GM19324 (cell line): ENCODE results near the gene KLHL20.
"Not testable (repeated sequence)": the region's sequence is repeated elsewhere in the genome, so short reads cannot be mapped to it uniquely, and the experiment has no call there.

Experiments
- ATAC-seq: cut with Tn5 transposase; IDR thresholded peaks from one replicate; pipeline ENCODE4 v1.9.1; 2021; ENCODE audit warnings: mild to moderate bottlenecking, moderate library complexity; ENCODE audit not compliant: unreplicated experiment, low FRiP score

KLHL20 gene

DNA sequence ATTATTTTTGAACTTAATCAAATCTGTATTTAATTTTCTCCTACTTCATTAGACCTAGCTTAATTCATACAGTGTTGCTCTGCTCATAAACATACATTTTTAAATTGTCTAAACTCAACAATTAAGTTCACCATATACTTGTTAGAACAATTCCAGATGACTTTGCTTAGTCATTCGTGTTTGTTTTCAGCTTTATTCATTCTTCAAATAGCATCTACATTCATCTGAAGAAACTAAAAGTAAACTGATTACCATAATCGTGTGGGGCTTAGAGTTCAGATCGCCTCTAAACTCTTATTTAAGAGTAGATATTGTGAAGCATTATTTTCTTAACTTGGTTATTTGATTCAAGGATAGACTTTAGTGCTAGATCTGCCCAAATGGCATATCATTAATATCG, 34.4 kb downstream of the KLHL20 start:
- ATAC-seq, result no peak

DNA sequence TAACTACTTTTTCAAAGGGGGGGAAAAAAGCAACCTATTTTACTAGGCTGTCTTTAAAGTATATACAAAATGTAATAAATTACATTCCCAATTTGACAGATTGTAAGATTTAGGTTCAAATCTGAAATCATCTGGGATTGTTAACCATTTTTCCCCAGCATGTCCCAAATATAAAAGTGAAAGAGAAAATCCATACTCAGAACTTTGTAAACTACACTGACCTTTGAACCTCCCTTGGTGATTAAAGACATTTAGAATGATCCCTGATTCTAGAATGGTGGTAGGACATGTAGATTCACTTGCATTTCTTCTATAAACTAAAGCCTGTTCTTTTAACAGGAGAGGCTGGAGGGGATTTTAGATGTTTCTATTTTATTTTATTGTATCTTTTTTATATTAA, 39.0 kb downstream of the KLHL20 start:
- ATAC-seq, result no peak

DNA sequence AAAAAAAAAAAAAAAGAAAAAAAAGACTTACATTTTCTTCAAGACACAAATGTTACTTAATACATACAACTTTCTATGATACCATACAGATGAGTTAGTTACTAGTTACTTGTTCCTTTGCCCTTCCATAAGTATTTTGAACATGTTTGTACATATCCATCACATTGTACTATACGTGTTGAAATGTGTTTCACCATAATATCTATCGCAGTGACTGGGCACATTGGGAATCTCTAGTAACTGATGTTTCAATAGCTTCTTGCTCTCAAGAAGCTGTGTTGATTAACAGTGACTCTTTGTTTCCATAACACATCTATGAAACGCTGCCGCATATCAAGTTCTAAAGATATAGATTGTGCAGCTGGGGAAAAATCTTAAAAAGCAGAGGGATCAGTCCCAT, 42.9 kb downstream of the KLHL20 start:
- no peak for ATAC-seq

DNA sequence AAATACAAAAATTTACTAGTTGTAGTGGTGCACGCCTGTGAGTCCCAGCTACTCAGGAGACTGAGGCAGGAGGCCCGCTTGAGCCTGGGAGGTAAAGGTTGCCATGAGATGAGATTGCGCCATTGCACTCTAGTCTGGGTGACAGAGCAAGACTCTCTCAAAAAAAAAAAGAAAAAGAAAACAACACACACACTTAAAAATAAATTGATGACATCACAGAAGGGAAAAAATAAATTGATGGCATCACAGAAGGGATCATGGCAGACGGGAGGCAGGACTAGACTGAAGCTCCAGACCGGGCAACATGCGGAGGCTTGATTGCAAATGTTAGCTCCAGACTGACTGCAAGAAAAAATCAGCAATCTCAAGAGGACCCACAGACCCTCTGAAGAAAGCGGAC, 43.3 kb downstream of the KLHL20 start:
- ATAC-seq, result no peak

DNA sequence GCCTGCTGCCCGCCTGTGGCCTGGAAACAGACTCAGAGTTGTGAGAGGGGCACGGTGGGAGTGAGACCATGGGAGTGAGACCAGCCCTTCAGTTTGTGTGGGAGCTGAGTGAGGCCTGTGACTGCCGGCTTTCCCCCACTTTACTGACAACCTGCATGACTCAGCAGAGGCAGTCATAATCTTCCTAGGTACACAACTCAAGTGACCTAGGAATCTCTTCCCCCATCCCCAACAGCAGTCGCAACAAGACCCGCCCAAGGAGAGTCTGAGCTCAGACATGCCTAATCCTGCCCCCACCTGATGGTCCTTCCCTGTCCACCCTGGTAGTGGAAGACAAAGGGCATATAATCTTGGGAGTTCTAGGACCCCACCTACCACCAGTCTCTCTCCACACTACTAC, 44.2 kb downstream of the KLHL20 start:
- no peak for ATAC-seq

DNA sequence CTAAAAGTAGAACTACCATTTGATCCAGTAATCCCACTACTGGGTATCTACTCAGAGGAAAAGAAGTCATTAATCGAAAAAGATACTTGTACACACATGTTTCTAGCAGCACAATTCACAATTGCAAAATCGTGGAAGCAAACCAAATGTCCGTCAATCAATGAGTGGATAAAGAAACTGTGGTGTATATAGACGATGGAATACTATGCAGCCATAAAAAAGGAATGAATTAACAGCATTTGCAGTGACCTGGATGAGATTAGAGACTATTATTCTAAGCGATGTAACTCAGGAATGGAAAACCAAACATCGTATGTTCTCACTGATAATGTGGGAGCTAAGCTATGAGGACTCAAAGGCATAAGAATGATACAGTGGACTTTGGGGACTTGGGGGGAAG, 49.5 kb downstream of the KLHL20 start:
- ATAC-seq, result not testable (repeated sequence)

DNA sequence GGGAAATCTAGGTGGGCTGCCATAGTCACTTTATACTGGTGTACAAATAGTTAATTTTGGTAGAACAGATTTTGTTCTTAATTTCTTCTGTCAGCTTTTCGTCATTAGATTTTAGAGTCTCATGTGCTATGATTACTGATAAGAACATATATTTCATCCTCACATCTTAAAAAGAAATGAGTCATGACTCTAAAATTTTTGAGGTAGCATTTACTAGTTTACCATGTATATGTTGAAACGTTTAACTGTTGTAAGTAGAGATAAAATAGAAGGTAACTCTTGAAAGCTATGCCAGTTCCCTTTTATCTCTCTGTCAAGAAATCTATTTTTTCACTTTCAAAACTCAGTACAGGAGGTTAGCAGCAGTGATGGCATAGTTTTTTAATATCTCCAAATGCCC, 53.4 kb downstream of the KLHL20 start:
- no peak for ATAC-seq

DNA sequence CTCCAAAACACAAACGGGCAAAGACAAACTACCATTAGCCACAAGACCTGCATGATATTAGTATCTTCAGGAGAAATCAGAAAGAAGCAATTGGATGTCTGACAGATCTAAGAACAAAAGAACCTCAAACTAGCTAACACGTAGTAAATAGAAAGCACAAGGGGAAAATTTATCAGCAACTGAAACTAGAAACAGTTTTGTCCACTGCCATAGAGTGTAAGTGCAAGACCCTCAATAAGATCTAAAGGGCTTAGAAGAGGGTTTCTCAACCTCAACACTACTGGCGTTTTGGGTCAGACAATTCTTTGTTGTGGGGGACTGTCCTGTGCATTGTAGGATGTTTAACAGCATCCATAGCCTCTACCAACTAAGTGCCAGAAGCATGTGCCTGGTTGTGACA, 54.0 kb downstream of the KLHL20 start:
- no peak for ATAC-seq

DNA sequence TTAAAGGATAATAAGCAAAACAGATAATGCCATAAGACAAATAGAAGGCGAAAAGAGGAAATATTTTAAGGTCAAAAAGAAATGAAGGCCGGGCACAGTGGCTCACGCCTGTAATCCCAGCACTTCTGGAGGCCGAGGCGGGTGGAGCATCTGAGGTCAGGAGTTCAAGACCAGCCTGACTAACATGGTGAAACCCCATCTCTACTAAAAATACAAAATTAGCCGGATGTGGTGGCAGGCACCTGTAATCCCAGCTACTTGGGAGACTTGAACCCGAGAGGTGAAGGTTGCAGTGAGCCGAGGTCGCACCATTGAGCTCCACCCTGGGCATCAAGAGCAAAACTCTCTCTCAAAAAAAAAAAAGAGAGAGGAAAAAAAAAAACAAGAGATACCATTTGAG, 55.5 kb downstream of the KLHL20 start:
- not testable (repeated sequence) for ATAC-seq

DNA sequence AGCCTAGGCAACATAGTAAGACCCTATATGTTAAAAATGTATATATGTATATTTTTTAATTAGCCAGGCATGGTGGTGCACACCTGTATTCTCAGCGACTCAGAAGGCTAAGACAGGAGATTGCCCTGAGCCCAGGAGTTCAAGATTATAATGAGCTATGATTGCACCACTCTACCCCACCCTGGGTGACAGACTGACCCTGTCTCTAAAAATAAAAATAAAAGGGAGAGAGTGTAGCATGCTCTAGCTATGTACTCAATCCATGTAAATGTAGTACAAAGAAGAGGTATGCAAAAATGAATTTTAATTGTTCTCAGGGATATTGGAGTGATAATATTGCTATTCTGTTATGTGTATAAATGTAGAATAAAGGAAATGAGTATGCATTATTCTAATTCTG, 56.8 kb downstream of the KLHL20 start:
- ATAC-seq, result no peak

DNA sequence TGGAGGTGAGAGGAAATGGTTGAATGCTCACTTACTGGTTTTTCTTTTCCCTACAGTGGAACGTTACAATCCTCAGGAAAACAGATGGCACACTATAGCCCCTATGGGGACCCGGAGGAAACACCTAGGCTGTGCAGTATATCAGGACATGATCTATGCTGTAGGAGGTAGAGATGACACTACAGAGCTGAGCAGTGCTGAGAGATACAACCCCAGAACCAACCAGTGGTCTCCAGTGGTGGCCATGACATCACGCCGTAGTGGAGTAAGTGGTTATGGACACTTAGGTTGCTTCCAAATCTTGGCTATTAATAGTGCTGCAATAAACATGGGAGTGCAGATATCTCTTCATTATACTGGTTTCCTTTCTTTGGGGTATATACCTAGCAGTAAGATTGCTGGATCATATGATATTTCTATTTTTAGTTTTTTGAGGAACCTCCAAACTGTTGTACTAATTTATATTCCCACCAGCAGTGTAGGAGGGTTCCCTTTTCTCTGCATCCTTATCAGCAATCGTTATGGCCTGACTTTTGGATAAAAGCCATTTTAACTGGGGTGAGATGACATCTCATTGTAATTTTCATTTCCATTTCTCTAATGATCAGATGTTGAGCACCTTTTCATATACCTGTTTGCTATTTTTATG, 60.9 kb downstream of the KLHL20 start:
- ATAC-seq, result no peak

DNA sequence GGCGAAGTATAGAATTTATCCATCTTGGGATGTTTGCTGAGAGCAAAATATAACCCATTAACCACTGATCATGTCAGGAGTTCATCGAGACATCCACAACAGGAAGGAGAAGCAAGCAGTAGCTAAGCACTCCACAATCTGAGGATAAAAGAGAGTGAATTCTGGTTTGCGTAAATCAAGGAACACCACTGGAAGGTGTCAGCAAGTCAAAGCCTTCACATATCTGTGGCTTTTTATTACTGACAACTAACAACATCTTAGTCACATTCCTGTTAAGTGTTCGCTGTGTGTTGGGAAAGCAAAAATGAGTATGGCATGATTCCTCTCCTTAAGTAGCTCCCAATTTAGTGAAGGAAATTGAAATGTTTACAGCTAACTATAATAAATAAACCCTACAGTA, 65.2 kb downstream of the KLHL20 start:
- ATAC-seq, result no peak

DNA sequence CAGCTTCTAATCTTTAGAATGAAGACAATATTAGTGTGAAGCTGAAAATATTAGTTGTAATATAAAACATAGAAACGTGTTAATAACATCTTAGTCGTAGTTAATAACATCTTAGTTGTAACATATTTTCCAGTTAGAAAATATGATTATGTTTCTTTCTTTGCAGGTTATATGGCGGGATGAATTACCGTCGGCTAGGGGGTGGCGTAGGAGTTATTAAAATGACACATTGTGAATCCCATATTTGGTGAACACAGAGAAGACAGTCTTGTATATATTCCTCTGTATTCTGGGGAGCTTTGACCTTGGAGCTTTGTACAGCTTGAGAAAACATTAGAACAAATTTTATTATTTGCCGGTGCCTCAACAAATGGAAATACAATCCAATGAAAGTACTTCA, 70.2 kb downstream of the KLHL20 start:
- ATAC-seq, result no peak

DNA sequence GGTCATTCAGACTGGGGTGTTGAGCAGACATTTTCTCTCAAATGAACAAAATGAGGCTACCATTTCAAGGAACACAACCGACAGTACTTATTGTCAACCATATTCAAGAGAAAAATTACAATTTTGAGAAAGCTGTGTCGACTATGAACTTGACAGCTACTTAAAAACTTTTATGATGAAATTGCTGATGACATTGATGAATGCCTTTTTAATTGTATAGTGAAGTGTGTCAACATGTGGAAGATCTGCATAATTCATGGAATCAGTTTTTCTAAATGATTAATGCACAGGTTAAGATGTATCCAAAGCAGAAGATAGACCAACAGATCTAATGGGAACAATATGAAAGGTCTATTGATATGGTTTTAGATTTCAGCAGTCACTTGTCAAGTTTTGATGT, 75.1 kb downstream of the KLHL20 start:
- ATAC-seq, result no peak

DNA sequence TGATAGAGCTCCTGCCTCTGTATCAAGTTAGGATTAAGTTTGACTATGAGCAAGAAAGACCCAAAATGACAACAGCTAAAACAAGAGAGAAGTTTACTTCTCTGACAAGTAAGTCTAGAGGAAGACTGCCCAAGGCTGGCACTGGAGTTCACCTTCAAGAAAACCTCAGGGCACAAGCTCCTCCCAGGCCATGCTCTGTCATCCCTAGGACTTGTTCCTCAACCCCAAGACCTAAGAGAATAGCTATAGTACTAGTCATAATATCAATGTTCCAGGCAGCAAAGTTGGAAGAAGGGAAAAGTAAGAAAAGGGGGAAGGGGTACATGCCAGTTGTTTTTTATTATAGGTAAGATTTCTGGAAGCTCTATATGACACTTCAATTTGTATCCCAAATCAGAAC, 83.3 kb downstream of the KLHL20 start:
- ATAC-seq, result no peak

DNA sequence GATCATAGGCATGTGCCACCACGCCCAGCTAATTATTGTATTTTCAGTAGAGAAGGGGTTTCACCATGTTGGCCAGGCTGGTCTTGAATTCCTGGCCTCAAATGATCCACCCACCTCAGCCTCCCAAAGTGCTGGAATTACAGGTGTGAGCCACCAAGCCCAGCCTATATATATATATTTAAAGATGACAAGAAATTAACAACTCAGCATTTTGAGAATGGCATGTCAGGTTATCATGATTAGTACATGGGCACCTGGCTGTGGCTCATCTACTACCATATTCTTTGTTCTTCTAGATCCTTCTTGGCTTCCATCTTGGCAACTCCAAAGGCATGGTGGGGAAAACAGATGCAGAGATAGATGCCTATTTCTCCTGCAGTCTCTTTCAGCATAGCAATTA, 85.2 kb downstream of the KLHL20 start:
- not testable (repeated sequence) for ATAC-seq

DNA sequence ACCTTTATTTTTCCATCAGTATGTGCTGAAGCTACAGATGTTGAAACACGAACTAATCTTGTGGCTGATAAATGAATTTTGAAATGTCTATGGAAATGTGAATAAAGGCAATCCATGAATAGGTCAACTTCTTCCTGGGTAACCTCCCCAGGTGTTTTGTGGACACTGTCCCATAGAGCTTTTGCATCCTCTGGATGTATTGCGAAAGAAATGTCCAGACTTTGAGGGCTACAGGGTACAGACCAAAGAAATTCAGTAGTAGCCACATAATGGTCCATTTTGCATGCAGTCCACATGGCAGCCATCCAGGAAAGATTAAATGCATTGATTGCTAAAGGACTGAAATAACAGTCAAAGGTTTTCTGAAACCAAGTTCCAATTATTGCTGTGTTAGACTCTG, 88.2 kb downstream of the KLHL20 start:
- ATAC-seq, result no peak

DNA sequence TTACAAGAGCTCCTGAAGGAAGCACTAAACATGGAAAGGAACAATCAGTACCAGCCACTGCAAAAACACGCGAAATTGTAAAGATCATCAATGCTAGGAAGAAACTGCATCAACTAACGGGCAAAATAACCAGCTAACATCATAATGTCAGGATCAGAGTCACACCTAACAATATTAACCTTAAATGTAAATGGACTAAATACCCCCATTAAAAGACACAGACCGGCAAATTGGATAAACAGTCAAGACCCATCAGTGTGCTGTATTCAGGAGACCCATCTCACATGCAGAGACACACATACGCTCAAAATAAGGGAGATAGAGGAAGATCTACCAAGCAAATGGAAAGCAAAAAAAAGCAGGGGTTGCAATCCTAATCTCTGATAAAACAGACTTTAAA, 98.9 kb downstream of the KLHL20 start:
- ATAC-seq, result not testable (repeated sequence)

DNA sequence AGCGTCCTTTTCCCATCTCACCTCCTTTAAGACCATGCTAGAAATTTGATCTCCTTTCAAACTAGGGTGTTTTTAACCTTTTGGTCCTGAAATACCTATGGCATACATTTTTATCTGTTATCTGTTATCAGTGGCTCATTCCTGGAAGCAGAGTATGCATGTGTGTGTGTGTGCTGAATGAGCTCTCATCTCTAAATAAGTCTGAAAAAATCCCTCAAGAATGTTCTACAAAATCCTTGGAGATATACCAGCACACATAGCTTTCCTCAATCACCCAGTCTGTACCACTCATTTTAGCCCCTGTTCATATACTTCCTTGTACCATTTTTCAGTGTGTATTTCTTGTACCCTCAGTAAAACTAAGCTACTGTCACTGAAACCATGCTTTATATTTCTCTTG, 103.7 kb downstream of the KLHL20 start:
- ATAC-seq, result no peak

DNA sequence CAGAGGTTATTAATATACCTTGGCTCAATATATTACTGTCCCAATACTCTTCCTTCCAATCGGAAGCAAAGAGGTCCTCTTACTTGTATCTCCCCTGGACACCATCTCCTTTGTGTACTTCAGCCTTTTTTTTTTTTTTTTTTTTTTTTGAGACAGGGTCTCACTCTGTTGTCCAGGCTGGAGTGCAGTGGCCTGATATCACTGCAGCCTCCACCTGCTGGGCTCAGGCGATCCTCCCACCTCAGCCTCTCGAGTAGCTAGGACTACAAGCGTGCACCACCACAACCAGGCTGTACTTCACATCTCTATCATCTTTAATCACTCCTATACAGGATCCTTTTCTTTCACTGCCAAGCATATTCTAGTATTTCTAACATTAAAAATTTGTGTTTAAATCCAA, 106.9 kb downstream of the KLHL20 start:
- no peak for ATAC-seq

DNA sequence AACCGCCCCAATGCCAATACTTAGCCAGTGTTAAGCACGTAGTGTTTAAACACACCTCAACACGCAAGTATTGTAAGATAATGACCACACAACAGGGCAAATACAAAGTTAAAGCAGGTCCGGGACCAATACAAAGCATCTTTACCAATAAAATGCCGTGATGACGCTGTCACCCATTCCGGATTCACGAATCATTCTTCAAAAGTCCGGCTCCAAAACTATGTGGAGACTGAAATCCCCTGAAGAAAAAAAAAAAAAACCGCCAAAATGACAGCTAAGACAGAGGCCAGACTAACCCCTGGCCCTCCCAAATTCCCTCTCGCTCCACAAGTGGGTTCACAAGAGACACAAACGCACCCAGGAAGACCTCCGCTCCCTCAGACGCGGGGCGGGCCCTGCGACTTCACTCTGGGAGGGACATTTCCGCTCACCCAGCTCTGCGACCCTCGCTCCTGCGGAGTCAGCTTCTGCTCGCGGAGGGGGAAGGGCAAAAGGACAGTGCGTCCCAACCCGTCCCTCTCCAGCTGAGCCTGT, 109.1 kb downstream of the KLHL20 start:
- peak; percentile 43 for ATAC-seq

DNA sequence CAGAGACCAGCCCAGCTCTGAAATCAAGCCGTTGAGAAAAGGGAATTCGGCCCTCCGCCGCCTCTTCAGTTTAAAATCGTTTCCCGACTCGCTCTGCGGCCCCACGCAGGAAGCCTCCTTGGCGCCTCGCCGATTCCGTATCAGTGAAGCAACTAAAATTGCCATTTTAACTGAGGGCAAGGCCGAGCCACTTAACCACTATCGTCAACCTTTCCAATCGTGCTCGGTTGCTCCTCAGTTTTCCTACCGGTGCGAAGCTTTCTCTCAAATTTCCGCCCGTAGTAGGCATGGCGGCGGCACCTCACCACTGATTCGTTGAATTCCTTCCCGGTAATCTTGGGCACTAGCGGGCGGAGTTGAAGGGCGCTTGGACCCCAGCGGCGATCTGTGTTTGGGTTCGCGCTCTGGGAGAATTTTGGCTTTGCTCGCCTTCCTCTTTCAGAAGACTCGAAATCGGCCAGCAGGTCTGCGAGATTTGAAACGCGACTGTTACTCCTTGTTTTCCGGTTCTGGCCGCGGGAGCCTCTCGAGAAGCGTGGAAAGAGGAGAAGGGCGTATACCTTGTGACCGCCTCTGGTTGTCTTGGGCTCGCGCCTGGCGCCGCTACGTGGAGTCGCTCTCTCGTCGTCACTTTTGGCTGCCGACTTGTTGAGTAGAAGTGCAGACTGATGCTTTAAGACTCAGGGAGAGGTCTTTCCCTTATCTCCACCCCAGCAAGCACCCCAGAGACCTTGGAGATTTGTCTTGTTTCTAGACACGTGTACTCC, 109.7 kb downstream of the KLHL20 start, which contains the start of the genes CENPL and DARS2:
TSS of gene CENPL (minus strand) at position 569 of the 767 bp plus-strand sequence. CDS start 13,584 bp downstream, outside the sequence.
TSS of gene DARS2 (plus strand) at position 359 of the 767 bp plus-strand sequence. CDS start 557 bp downstream, outside the sequence.
- ATAC-seq, result peak; percentile 92
